ENCODE results near the gene RFX6.

The RFX6 gene

DNA sequence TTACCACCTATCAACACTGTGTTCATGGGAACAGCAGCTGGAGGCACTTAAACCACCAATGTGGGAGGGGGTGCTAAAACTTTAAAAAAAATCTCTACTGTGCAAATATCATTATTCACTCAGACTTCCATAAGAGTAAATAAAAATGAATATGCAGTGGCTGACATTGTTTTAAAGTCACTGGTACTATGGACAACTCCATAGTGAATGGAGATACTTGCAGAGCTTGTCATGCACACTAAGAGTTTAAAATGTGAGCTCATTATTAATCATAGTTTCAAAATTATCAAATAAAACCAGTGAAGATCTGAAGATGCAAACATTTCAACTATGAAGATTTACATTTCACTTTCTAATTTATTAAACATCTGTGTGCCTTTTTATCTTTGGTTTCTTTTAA, 54.4 kb downstream of the RFX6 start:
- DNase-seq: no peak

DNA sequence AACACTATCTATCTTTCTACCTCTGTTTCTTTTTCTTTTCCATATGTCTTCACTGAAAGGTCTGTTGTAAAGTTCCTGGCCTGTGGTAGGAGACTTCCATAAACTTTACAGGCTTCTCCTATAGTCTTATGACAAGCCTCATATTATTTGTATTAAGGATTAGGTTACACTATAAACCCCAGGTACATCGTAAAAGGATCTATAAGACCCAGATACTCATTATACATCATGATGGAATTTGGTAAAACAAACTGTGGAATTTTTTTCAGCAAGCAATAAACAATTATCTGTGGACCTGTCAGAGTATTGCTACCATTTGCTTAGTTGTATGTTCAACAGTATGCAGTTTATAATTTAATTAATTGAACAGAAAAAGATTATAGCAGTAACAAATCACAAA, 55.5 kb downstream of the RFX6 start:
- Histone ChIP-seq H2BK120ac (ENCODE audit: insufficient read depth, low read length, poor library complexity) (no peak overlapping the region), H2BK12ac (ENCODE audit: low read length) (no peak overlapping the region), H3K23ac (ENCODE audit: low read length) (no peak overlapping the region), H3K9ac (ENCODE audit: low read length) (no peak overlapping the region), H2BK5ac (ENCODE audit: low read depth, low read length, poor library complexity) (no peak overlapping the region), H3K4ac (ENCODE audit: low read depth, low read length) (no peak overlapping the region), H3K18ac (ENCODE audit: low read length) (no peak overlapping the region), H3K27ac (ENCODE audit: low read depth, low read length) (no peak overlapping the region), H3K4me1 (ENCODE audit: control insufficient read depth in 1 of 2, insufficient read depth in 2 of 2, low read length in 2 of 2) (no peaks in the 10 kb centered on the region), H3K4me2 (ENCODE audit: low read length) (no peak overlapping the region), H3K79me2 (ENCODE audit: control insufficient read depth, insufficient read depth, low read length, poor library complexity) (no peaks in the 10 kb centered on the region), H3K36me3 (ENCODE audit: control insufficient read depth in 1 of 2, insufficient read depth in 2 of 2, low read length in 2 of 2) (no peaks in the 10 kb centered on the region), H2AFZ (ENCODE audit: insufficient read depth, low read length, poor library complexity) (no peak overlapping the region), H3K14ac (ENCODE audit: low read length) (no peak overlapping the region), H3K9me3 (ENCODE audit: insufficient read depth, low read depth, low read length) (no peaks in the 10 kb centered on the region), H4K91ac (ENCODE audit: low read depth, low read length) (no peak overlapping the region), H4K8ac (ENCODE audit: low read depth, low read length) (no peak overlapping the region), H4K12ac (ENCODE audit: low read depth, low read length) (no peak overlapping the region), H3K4me3 (ENCODE audit: low read depth, low read length) (no peak overlapping the region), H3K27me3 (ENCODE audit: insufficient read depth, low read length) (no peaks in the 10 kb centered on the region), H2AK5ac (ENCODE audit: low read length) (no peak overlapping the region), H3K79me1 (ENCODE audit: low read length) (no peaks in the 10 kb centered on the region)
- DNase-seq: no peak
- WGBS (ENCODE audit: extremely low coverage, insufficient coverage, insufficient read length): no CpG with 5 or more reads among the region's 1 CpG

More for the DNA sequence above, 54.4 kb downstream of the RFX6 start:
- no peak overlapping the region for H2AK5ac ChIP-seq (ENCODE audit: low read length)
- no peak overlapping the region for H2BK5ac ChIP-seq (ENCODE audit: low read depth, low read length, poor library complexity)
- no peaks in the 10 kb centered on the region for H3K79me1 ChIP-seq (ENCODE audit: low read length)
- H3K23ac ChIP-seq (ENCODE audit: low read length): no peak overlapping the region
- H2BK12ac ChIP-seq (ENCODE audit: low read length): no peak overlapping the region
- H4K8ac ChIP-seq (ENCODE audit: low read depth, low read length): no peak overlapping the region
- no peak overlapping the region for H3K4ac ChIP-seq (ENCODE audit: low read depth, low read length)
- no peak overlapping the region for H2BK120ac ChIP-seq (ENCODE audit: insufficient read depth, low read length, poor library complexity)
- no peaks in the 10 kb centered on the region for H3K9me3 ChIP-seq (ENCODE audit: insufficient read depth, low read depth, low read length)
- no peak overlapping the region for H4K91ac ChIP-seq (ENCODE audit: low read depth, low read length)
- H3K27ac ChIP-seq (ENCODE audit: low read depth, low read length): no peak overlapping the region
- no peak overlapping the region for H2AFZ ChIP-seq (ENCODE audit: insufficient read depth, low read length, poor library complexity)
- H3K79me2 ChIP-seq (ENCODE audit: control insufficient read depth, insufficient read depth, low read length, poor library complexity): no peaks in the 10 kb centered on the region
- no peaks in the 10 kb centered on the region for H3K27me3 ChIP-seq (ENCODE audit: insufficient read depth, low read length)
- no peaks in the 10 kb centered on the region for H3K36me3 ChIP-seq (ENCODE audit: control insufficient read depth in 1 of 2, insufficient read depth in 2 of 2, low read length in 2 of 2)
- H3K4me1 ChIP-seq (ENCODE audit: control insufficient read depth in 1 of 2, insufficient read depth in 2 of 2, low read length in 2 of 2): no peaks in the 10 kb centered on the region
- H3K18ac ChIP-seq (ENCODE audit: low read length): no peak overlapping the region
- no peak overlapping the region for H4K12ac ChIP-seq (ENCODE audit: low read depth, low read length)
- H3K14ac ChIP-seq (ENCODE audit: low read length): no peak overlapping the region
- no peak overlapping the region for H3K9ac ChIP-seq (ENCODE audit: low read length)
- no peak overlapping the region for H3K4me3 ChIP-seq (ENCODE audit: low read depth, low read length)
- H3K4me2 ChIP-seq (ENCODE audit: low read length): no peak overlapping the region

DNA sequence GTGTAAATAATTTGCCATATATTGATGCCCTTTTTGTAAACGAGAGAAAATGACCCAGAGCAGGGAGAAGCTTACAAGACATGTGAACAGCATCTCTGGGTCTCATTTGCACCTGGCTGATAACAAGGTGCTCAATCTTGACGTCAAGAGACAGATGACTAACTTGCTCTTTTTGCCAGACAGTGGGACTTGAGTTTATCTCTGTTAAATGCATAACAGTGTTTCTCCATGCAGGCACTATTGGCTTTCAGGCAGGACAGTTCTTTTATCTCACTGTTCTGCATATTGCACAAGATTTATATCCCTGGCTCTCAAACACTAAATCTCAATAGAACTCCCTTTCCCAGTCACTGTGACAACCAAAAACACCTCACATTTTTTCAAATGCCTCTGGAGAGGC, 56.4 kb downstream of the RFX6 start:
- Histone ChIP-seq H4K8ac (ENCODE audit: low read depth, low read length) (no peak overlapping the region), H2AK5ac (ENCODE audit: low read length) (no peak overlapping the region), H2AFZ (ENCODE audit: insufficient read depth, low read length, poor library complexity) (no peak overlapping the region), H4K12ac (ENCODE audit: low read depth, low read length) (no peak overlapping the region), H3K4me3 (ENCODE audit: low read depth, low read length) (no peak overlapping the region), H3K14ac (ENCODE audit: low read length) (no peak overlapping the region), H3K79me1 (ENCODE audit: low read length) (no peaks in the 10 kb centered on the region), H3K9ac (ENCODE audit: low read length) (no peak overlapping the region), H2BK120ac (ENCODE audit: insufficient read depth, low read length, poor library complexity) (no peak overlapping the region), H2BK5ac (ENCODE audit: low read depth, low read length, poor library complexity) (no peak overlapping the region), H3K27me3 (ENCODE audit: insufficient read depth, low read length) (no peaks in the 10 kb centered on the region), H3K4ac (ENCODE audit: low read depth, low read length) (no peak overlapping the region), H3K79me2 (ENCODE audit: control insufficient read depth, insufficient read depth, low read length, poor library complexity) (no peaks in the 10 kb centered on the region), H3K23ac (ENCODE audit: low read length) (no peak overlapping the region), H3K9me3 (ENCODE audit: insufficient read depth, low read depth, low read length) (no peaks in the 10 kb centered on the region), H3K4me2 (ENCODE audit: low read length) (no peak overlapping the region), H3K18ac (ENCODE audit: low read length) (no peak overlapping the region), H3K27ac (ENCODE audit: low read depth, low read length) (no peak overlapping the region), H3K36me3 (ENCODE audit: control insufficient read depth in 1 of 2, insufficient read depth in 2 of 2, low read length in 2 of 2) (no peaks in the 10 kb centered on the region), H2BK12ac (ENCODE audit: low read length) (no peak overlapping the region), H4K91ac (ENCODE audit: low read depth, low read length) (no peak overlapping the region), H3K4me1 (ENCODE audit: control insufficient read depth in 1 of 2, insufficient read depth in 2 of 2, low read length in 2 of 2) (no peaks in the 10 kb centered on the region)
- DNase-seq: no peak
- WGBS (ENCODE audit: extremely low coverage, insufficient coverage, insufficient read length): no CpG with 5 or more reads among the region's 2 CpGs

DNA sequence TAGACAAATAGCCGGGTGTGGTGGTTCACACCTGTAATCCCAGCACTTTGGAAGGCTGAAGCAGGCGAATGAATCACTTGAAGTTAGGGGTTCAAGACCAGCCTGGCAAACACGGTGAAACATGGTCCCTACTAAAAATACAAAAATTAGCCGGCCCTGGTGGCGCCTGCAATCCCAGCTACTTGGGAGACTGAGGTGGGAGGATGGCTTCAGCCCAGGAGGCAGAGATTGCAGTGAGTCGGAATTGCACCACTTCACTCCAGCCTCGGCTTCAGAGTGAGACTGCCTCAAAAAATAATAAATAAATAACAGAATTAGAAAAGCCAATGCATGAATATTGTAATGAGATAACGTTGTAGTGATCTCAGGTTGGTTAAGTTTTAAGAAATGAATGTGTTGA, 61.3 kb downstream of the RFX6 start:
- no peak overlapping the region for H4K8ac ChIP-seq (ENCODE audit: low read depth, low read length)
- no peak for DNase-seq
- no peak overlapping the region for H2BK120ac ChIP-seq (ENCODE audit: insufficient read depth, low read length, poor library complexity)
- H4K12ac ChIP-seq (ENCODE audit: low read depth, low read length): no peak overlapping the region
- H3K14ac ChIP-seq (ENCODE audit: low read length): no peak overlapping the region
- no peak overlapping the region for H2AFZ ChIP-seq (ENCODE audit: insufficient read depth, low read length, poor library complexity)
- H3K4me3 ChIP-seq (ENCODE audit: low read depth, low read length): no peak overlapping the region
- no peaks in the 10 kb centered on the region for H3K9me3 ChIP-seq (ENCODE audit: insufficient read depth, low read depth, low read length)
- H3K79me2 ChIP-seq (ENCODE audit: control insufficient read depth, insufficient read depth, low read length, poor library complexity): no peaks in the 10 kb centered on the region
- H2BK12ac ChIP-seq (ENCODE audit: low read length): no peak overlapping the region
- H3K79me1 ChIP-seq (ENCODE audit: low read length): no peaks in the 10 kb centered on the region
- H3K4ac ChIP-seq (ENCODE audit: low read depth, low read length): no peak overlapping the region
- no peak overlapping the region for H3K4me2 ChIP-seq (ENCODE audit: low read length)
- WGBS (ENCODE audit: extremely low coverage, insufficient coverage, insufficient read length): no CpG with 5 or more reads among the region's 8 CpGs
- no peak overlapping the region for H3K23ac ChIP-seq (ENCODE audit: low read length)
- no peak overlapping the region for H3K9ac ChIP-seq (ENCODE audit: low read length)
- H3K36me3 ChIP-seq (ENCODE audit: control insufficient read depth in 1 of 2, insufficient read depth in 2 of 2, low read length in 2 of 2): no peaks in the 10 kb centered on the region
- H4K91ac ChIP-seq (ENCODE audit: low read depth, low read length): no peak overlapping the region
- H3K18ac ChIP-seq (ENCODE audit: low read length): no peak overlapping the region
- no peak overlapping the region for H2BK5ac ChIP-seq (ENCODE audit: low read depth, low read length, poor library complexity)
- H3K27me3 ChIP-seq (ENCODE audit: insufficient read depth, low read length): no peaks in the 10 kb centered on the region
- no peak overlapping the region for H3K27ac ChIP-seq (ENCODE audit: low read depth, low read length)
- H2AK5ac ChIP-seq (ENCODE audit: low read length): no peak overlapping the region
- H3K4me1 ChIP-seq (ENCODE audit: control insufficient read depth in 1 of 2, insufficient read depth in 2 of 2, low read length in 2 of 2): no peaks in the 10 kb centered on the region

DNA sequence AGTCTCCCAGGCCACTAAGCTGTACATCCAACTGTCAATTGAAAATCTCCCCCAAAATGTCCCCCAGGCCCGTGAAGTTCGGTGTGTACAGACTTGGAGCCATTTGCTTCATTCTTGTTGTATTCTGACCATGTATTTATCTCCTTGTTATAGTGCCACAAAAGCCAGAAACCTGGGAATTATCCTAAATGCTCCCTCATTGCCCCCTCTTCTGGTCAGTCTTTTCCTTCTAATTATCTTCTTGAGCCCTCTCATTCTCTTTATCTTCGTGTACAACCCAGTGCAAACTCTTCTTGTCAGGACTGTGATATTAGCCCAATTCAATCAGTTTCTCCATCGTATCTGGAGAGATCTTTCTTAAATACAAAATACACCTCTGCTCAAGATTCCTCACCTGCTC, 64.7 kb downstream of the RFX6 start:
- Histone ChIP-seq H3K9ac (ENCODE audit: low read length) (no peak overlapping the region), H4K12ac (ENCODE audit: low read depth, low read length) (no peak overlapping the region), H3K4me3 (ENCODE audit: low read depth, low read length) (no peak overlapping the region), H3K18ac (ENCODE audit: low read length) (no peak overlapping the region), H2BK120ac (ENCODE audit: insufficient read depth, low read length, poor library complexity) (no peak overlapping the region), H3K23ac (ENCODE audit: low read length) (no peak overlapping the region), H3K79me2 (ENCODE audit: control insufficient read depth, insufficient read depth, low read length, poor library complexity) (no peaks in the 10 kb centered on the region), H2AFZ (ENCODE audit: insufficient read depth, low read length, poor library complexity) (no peak overlapping the region), H2BK5ac (ENCODE audit: low read depth, low read length, poor library complexity) (no peak overlapping the region), H4K8ac (ENCODE audit: low read depth, low read length) (no peak overlapping the region), H3K79me1 (ENCODE audit: low read length) (peaks cover 2% of the 10 kb centered on the region), H4K91ac (ENCODE audit: low read depth, low read length) (no peak overlapping the region), H3K4me1 (ENCODE audit: control insufficient read depth in 1 of 2, insufficient read depth in 2 of 2, low read length in 2 of 2) (no peaks in the 10 kb centered on the region), H3K4ac (ENCODE audit: low read depth, low read length) (no peak overlapping the region), H3K27ac (ENCODE audit: low read depth, low read length) (no peak overlapping the region), H3K9me3 (ENCODE audit: insufficient read depth, low read depth, low read length) (no peaks in the 10 kb centered on the region), H3K14ac (ENCODE audit: low read length) (no peak overlapping the region), H2AK5ac (ENCODE audit: low read length) (no peak overlapping the region), H3K4me2 (ENCODE audit: low read length) (no peak overlapping the region), H3K36me3 (ENCODE audit: control insufficient read depth in 1 of 2, insufficient read depth in 2 of 2, low read length in 2 of 2) (no peaks in the 10 kb centered on the region), H2BK12ac (ENCODE audit: low read length) (no peak overlapping the region), H3K27me3 (ENCODE audit: insufficient read depth, low read length) (no peaks in the 10 kb centered on the region)
- no CpG with 5 or more reads among the region's 4 CpGs for WGBS (ENCODE audit: extremely low coverage, insufficient coverage, insufficient read length)
- DNase-seq: no peak

Data from trophoblast cell (in vitro differentiated cells and primary cell).